Thoracic aorta (tissue), 2 donors: ENCODE results near the gene SPI1. TPM values are rescaled to one million over a fixed set of nuclear protein-coding genes. Genes with fewer than 3 reads are reported as not detected.

ENCODE experiments used
- ATAC-seq: fragments of 150-250 bp; one replicate; pipeline ENCODE4 v1.8.0; 2017; ENCODE audit warnings: low read depth; ENCODE audit not compliant: insufficient number of reproducible peaks, low FRiP score
- DNase-seq: peaks from one replicate; pipeline ENCODE4 v3.0.0-alpha.2; 2020; ENCODE audit warnings: low spot score
- H3K27ac ChIP-seq, 2 donors: fragments of 200-600 bp; sonication (generic); 1 replicate in 1 of 2; 2 replicates in 1 of 2; pipeline ENCODE4 v1.5.1; 2016; ENCODE audit warnings: mild to moderate bottlenecking in 2 of 2, moderate library complexity in 2 of 2
- H3K27me3 ChIP-seq: fragments of 200-600 bp; sonication (generic); replicated peaks from 2 replicates; pipeline ENCODE4 v1.6.0; 2016; ENCODE audit warnings: mild to moderate bottlenecking; ENCODE audit not compliant: insufficient read depth
- H3K36me3 ChIP-seq: fragments of 200-600 bp; sonication (generic); one replicate; pipeline ENCODE4 v1.5.1; 2016
- H3K4me1 ChIP-seq, 2 donors: fragments of 200-600 bp; sonication (generic); 1 replicate in 1 of 2; 2 replicates in 1 of 2; pipeline versions ENCODE4 v1.5.1 to v1.6.0; 2016; ENCODE audit warnings: low read depth in 2 of 2, mild to moderate bottlenecking in 1 of 2; ENCODE audit not compliant: control insufficient read depth in 1 of 2
- H3K4me3 ChIP-seq: fragments of 200-600 bp; sonication (generic); 2 replicates; pipeline ENCODE4 v1.5.1; 2016; ENCODE audit warnings: mild to moderate bottlenecking
- H3K9me3 ChIP-seq: fragments of 200-600 bp; sonication (generic); 2 replicates; pipeline ENCODE4 v1.5.1; 2016
- total RNA-seq, 2 donors: library from RNA; depleted of rRNA; stranded (reverse); fragments of >200 nt; gene quantifications; one replicate each; pipeline versions ENCODE4 v1.1.0 to v1.2.3, GENCODE V29; 2016
- TF ChIP-seq, protein P1 (sequence below): fragments of 200-600 bp; sonication (generic); IDR thresholded peaks from one replicate; pipeline ENCODE4 v1.5.1; 2019; ENCODE audit warnings: antibody characterized with exemption

SPI1 gene
- total RNA-seq, 2 donors from 2014 or later, result 35.0 to 44.4 TPM

DNA sequence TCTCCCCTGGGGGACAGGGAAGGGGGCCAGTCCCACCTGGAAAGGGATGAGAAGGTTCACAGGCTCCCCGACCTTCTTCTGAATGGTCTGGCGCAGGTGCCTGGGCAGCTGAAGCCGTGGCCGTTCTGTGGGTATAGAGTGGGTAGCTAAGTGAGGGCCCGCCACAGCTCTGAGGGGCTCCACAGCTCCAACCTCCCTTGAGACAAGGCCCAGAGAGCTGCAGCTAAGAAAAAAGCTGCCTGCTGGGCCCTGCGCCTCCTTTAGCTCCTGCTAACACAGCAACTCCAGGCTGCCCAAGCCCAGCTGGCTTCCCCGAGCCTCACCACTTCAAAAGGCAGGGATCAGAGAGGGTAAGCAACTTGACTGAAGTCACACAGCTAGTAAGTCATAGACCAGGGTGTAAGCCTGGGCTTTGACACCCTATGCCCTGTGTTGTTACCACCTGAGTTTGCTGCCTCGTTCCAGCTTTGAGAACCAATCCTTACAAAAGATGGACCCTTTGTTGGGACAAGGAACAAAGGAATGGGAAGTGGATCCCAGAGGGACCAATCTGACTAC, 44.4 kb downstream of the SPI1 start:
- ATAC-seq (no peak), DNase-seq (no peak)
- Histone ChIP-seq H3K4me1 (peaks cover 0 to 8% of the 10 kb centered on the region in 2 donors), H3K27ac (no peak overlapping the region), H3K4me3 (no peak overlapping the region), H3K27me3 (no peaks in the 10 kb centered on the region), H3K9me3 (no peaks in the 10 kb centered on the region), H3K36me3 (no peaks in the 10 kb centered on the region)
- TF ChIP-seq, protein P1, sequence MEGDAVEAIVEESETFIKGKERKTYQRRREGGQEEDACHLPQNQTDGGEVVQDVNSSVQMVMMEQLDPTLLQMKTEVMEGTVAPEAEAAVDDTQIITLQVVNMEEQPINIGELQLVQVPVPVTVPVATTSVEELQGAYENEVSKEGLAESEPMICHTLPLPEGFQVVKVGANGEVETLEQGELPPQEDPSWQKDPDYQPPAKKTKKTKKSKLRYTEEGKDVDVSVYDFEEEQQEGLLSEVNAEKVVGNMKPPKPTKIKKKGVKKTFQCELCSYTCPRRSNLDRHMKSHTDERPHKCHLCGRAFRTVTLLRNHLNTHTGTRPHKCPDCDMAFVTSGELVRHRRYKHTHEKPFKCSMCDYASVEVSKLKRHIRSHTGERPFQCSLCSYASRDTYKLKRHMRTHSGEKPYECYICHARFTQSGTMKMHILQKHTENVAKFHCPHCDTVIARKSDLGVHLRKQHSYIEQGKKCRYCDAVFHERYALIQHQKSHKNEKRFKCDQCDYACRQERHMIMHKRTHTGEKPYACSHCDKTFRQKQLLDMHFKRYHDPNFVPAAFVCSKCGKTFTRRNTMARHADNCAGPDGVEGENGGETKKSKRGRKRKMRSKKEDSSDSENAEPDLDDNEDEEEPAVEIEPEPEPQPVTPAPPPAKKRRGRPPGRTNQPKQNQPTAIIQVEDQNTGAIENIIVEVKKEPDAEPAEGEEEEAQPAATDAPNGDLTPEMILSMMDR, result no peak

DNA sequence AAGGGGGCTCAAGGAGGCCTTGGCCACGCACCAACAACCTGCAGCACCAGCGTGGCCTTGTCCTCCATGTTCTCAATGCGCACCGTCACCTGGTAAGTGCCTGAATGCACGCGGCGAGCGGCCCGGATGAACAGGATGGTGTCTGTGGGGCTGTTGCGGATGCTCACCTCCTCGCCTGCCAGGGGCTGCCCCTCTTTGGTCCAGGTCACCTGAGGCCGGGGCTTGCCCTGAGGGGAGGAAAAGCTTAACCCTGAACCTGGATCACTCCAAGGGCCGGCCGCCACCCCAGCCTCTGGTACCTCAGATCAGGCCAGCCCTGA, 44.9 kb downstream of the SPI1 start:
- no peak overlapping the region for H3K27ac ChIP-seq
- TF ChIP-seq, protein P1, result no peak
- no peaks in the 10 kb centered on the region for H3K9me3 ChIP-seq
- peaks cover 0 to 8% of the 10 kb centered on the region in 2 donors for H3K4me1 ChIP-seq
- H3K4me3 ChIP-seq, result no peak overlapping the region
- ATAC-seq (no peak), DNase-seq (no peak)
- no peaks in the 10 kb centered on the region for H3K27me3 ChIP-seq
- H3K36me3 ChIP-seq, result peaks cover 5% of the 10 kb centered on the region

DNA sequence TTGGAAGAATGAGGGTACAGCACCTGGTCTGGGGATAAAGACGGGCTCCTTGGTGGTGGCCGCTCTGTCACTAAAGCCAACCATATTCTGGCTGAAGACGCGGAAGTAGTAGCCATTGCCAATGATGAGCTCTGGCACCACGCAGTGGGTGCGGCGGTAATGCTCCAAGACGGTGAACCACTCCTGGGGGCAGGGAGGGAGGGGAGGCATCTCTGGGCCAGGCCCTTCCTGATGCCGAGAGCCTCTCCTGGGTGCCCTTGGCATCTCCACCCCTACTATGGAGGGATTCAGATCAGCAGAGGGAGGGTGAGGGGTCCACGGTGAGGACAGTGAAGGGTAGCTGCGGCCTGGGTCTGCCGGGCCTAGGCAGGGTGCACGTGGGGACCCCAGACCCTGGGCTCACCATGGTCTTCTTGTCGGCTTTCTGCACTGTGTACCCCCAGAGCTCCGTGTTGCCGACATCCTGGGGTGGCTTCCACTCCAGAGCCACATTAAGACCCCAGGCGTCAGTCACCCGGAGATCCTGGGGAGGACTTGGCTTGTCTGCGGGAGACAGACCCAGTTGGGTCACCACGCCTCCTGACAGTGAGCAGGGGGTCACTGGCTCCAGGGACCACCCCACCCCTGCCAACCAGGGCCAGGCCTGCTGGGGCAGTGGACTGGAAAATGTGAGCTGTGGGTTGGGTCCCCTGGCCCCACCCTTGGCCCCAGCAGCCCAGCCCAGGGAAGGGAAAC, 45.4 kb downstream of the SPI1 start:
- TF ChIP-seq, protein P1, result no peak
- ATAC-seq (no peak), DNase-seq (no peak)
- H3K4me1 ChIP-seq, result peaks cover 0 to 8% of the 10 kb centered on the region in 2 donors
- H3K9me3 ChIP-seq, result no peaks in the 10 kb centered on the region
- peaks cover 10% of the 10 kb centered on the region for H3K36me3 ChIP-seq
- H3K4me3 ChIP-seq, result no peak overlapping the region
- no peaks in the 10 kb centered on the region for H3K27me3 ChIP-seq
- H3K27ac ChIP-seq, result no peak overlapping the region

DNA sequence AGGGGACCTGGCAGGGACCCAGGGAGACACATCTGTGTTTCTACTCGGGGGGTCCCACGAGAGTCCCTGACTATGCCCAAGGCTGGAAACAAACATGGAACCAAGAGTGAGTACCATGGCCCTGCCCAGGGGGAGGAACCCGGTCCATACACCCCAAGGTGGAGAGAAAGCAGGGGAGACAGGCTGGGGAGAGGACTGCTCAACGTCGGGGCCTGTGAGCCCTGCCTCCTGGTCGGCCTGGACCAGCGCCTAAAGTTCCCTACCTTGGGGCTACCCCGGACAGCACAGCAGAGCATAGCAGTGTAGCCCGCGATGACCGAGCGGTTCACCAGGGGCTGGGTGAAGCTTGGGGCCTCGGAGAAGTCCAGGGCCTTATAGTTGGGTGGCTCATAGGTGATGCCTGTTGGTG, 46.0 kb downstream of the SPI1 start:
- H3K27me3 ChIP-seq, result no peaks in the 10 kb centered on the region
- H3K4me3 ChIP-seq, result no peak overlapping the region
- no peaks in the 10 kb centered on the region for H3K9me3 ChIP-seq
- TF ChIP-seq, protein P1, result no peak
- DNase-seq (no peak), ATAC-seq (no peak)
- peaks cover 17% of the 10 kb centered on the region for H3K36me3 ChIP-seq
- no peak overlapping the region for H3K27ac ChIP-seq
- peaks cover 0 to 8% of the 10 kb centered on the region in 2 donors for H3K4me1 ChIP-seq

- Histone ChIP-seq H3K9me3 (no peaks in the 10 kb centered on the region), H3K36me3 (peaks cover 23% of the 10 kb centered on the region), H3K4me3 (no peak overlapping the region), H3K4me1 (peaks cover 0 to 8% of the 10 kb centered on the region in 2 donors), H3K27me3 (no peaks in the 10 kb centered on the region), H3K27ac (no peak overlapping the region)
- TF ChIP-seq, protein P1, result no peak
- DNase-seq (no peak), ATAC-seq (no peak)
These were observed 46.7 kb downstream of the SPI1 start for GRCh38 chr11:47331454-47332302.
